Liver (tissue), 9 donors: Measurements from ENCODE around the gene AGAP5. TPM values are rescaled to one million over a fixed set of nuclear protein-coding genes. Genes with fewer than 3 reads are reported as not detected.
"Not testable (repeated sequence)": the region's sequence is repeated elsewhere in the genome, so short reads cannot be mapped to it uniquely, and the experiment has no call there.

Source experiments
- DNase-seq: peaks from one replicate; pipeline ENCODE4 v3.0.0-alpha.2; 2017; ENCODE audit warnings: low spot score
- H3K27ac ChIP-seq, 2 donors: one replicate each; pipeline ENCODE4 v1.7.0; 2013; ENCODE audit warnings: inconsistent platforms in 2 of 2, low read length in 2 of 2, control low read depth in 1 of 2, low read depth in 1 of 2, mild to moderate bottlenecking in 1 of 2
- H3K27me3 ChIP-seq, 4 donors: one replicate each; pipeline versions ENCODE4 v1.6.1 to v1.7.0; 2013; ENCODE audit warnings: low read length in 3 of 4, inconsistent platforms in 1 of 4, mild to moderate bottlenecking in 1 of 4, moderate library complexity in 1 of 4; ENCODE audit not compliant: control insufficient read depth in 4 of 4, insufficient read depth in 4 of 4
- H3K36me3 ChIP-seq, 4 donors: one replicate each; pipeline versions ENCODE4 v1.6.1 to v1.7.0; 2013; ENCODE audit warnings: low read length in 3 of 4, mild to moderate bottlenecking in 3 of 4, low read depth in 1 of 4, moderate library complexity in 1 of 4; ENCODE audit not compliant: control insufficient read depth in 4 of 4, insufficient read depth in 3 of 4
- H3K4me1 ChIP-seq, 4 donors: one replicate each; pipeline versions ENCODE4 v1.6.1 to v1.7.0; 2013; ENCODE audit warnings: low read length in 3 of 4, mild to moderate bottlenecking in 3 of 4, moderate library complexity in 1 of 4; ENCODE audit not compliant: control insufficient read depth in 4 of 4, insufficient read depth in 4 of 4
- H3K4me3 ChIP-seq, 3 donors: one replicate each; pipeline versions ENCODE4 v1.6.1 to v1.7.0; 2013; ENCODE audit warnings: low read length in 3 of 3, control low read depth in 1 of 3, low read depth in 1 of 3, mild to moderate bottlenecking in 1 of 3
- H3K9ac ChIP-seq, 2 donors: one replicate each; pipeline ENCODE4 v1.7.0; 2013; ENCODE audit warnings: low read length in 2 of 2, mild to moderate bottlenecking in 2 of 2, moderate library complexity in 2 of 2, control low read depth in 1 of 2, low read depth in 1 of 2
- H3K9me3 ChIP-seq, 4 donors: one replicate each; pipeline versions ENCODE4 v1.6.1 to v1.7.0; 2013; ENCODE audit warnings: low read length in 3 of 4; ENCODE audit not compliant: control insufficient read depth in 4 of 4
- WGBS: extraction: QIAGEN DNeasy Blood & Tissue Kit; methylation state at CpG from one replicate; pipeline ENCODE4 v1.1.7; 2013; 5-methylcytosine and 5-hydroxymethylcytosine counted together
- polyA plus RNA-seq, 2 donors: library from polyadenylated mRNA; stranded (reverse) in 1 of 2; unstranded in 1 of 2; fragments of 200-250 nt in 1 of 2; fragments of >200 nt in 1 of 2; fragmentation: Nextera tagmentation in 1 of 2; extraction: Ambion mirVana in 1 of 2; gene quantifications; one replicate each; pipeline versions ENCODE4 v1.2.1 to v1.2.3, GENCODE V29; 2013 to 2015
- total RNA-seq, 2 donors: library from RNA; depleted of rRNA; stranded (reverse); fragments of >200 nt; gene quantifications; one replicate each; pipeline ENCODE4 v1.2.3, GENCODE V29; 2014
- donor health status: healthy.
- donor health status: healthy.
- donor health status: healthy.
- donor health status: healthy.
- donor health status: healthy.

The AGAP5 gene
- total and polyA plus RNA-seq, 4 donors, result 1.4 to 9.1 (median 2.5) TPM

DNA sequence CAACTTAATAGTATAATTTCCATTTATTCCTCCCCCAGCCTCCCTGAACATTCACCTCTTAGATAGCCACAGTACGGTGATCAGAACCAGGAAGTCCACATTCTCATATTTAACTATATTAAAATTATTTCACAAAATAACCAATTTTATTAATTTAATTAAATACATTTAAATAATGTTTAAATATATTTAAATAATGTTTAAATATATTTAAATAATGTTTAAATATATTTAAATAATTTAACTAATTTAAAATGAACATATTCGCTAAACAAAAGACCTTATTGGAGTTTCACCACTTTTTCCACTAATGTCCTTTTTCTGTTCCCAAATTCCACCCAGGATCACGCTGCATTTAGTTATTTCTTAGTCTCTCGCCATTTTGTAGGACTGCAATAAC, 29.5 kb downstream of the AGAP5 start:
- not testable (repeated sequence) for H3K4me1 ChIP-seq, H3K27me3 ChIP-seq, H3K9ac ChIP-seq, DNase-seq, H3K9me3 ChIP-seq, H3K27ac ChIP-seq, H3K36me3 ChIP-seq, H3K4me3 ChIP-seq
- WGBS, result 99% methylated on average over 3 of the region's 4 CpGs

DNA sequence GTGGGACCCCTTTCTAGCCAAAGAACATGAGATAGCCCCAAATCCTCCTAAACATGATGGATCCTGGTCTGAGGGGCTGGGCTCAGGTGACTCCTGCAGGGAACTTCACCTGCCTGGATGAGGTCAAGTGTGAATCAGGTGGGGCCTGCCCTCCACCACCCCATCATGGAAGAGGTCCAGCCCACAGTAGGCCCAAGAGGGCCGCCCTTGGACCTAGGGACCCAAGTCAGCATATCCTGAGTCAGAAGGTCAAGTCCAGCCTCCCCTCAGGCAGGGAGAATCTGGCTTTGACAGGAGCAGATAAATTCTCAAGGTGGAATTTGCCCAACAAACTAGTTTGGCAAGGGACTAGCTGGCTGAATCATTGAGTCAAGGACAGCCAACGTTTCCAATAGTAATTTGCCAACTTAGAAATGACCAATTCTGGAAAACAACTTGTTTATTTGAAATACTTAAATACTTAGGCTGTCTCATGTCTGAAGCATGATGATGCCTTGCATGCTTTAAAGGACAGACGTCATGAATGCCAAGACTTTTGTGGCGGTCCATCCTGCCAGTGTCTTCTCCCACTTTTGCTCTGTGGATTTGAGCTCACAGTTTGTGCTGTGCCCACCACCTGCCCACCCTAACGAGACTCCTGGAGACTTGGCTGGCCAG, 31.6 kb downstream of the AGAP5 start:
- H3K36me3 ChIP-seq, H3K9me3 ChIP-seq, H3K4me1 ChIP-seq, H3K27ac ChIP-seq, DNase-seq, H3K27me3 ChIP-seq, H3K9ac ChIP-seq, H3K4me3 ChIP-seq: not testable (repeated sequence)
- WGBS, result 70% methylated on average over 4 of the region's 5 CpGs

DNA sequence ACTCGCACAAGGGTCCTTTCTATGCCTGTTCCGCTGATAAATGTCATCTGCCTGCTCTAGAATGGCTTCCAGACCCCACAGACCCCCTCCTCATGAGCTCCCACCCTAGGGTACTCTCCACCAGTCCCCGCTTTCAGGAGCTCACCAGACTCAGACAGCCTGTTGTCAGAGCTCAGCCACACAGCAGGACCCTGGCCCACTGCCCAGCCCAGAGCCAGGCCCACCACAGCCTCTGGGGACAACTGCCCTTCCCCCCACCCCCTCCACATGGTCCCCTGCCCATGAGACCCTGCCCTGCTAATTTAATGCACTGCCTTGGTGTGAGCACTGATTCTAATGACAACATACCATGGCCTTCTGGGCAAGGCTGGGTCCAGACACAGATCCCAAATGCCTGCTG, 32.3 kb downstream of the AGAP5 start:
- not testable (repeated sequence) for H3K9ac ChIP-seq, H3K36me3 ChIP-seq, H3K4me1 ChIP-seq, H3K27ac ChIP-seq, H3K4me3 ChIP-seq, DNase-seq, H3K27me3 ChIP-seq, H3K9me3 ChIP-seq
- 95% methylated on average over 3 of the region's 3 CpGs for WGBS

DNA sequence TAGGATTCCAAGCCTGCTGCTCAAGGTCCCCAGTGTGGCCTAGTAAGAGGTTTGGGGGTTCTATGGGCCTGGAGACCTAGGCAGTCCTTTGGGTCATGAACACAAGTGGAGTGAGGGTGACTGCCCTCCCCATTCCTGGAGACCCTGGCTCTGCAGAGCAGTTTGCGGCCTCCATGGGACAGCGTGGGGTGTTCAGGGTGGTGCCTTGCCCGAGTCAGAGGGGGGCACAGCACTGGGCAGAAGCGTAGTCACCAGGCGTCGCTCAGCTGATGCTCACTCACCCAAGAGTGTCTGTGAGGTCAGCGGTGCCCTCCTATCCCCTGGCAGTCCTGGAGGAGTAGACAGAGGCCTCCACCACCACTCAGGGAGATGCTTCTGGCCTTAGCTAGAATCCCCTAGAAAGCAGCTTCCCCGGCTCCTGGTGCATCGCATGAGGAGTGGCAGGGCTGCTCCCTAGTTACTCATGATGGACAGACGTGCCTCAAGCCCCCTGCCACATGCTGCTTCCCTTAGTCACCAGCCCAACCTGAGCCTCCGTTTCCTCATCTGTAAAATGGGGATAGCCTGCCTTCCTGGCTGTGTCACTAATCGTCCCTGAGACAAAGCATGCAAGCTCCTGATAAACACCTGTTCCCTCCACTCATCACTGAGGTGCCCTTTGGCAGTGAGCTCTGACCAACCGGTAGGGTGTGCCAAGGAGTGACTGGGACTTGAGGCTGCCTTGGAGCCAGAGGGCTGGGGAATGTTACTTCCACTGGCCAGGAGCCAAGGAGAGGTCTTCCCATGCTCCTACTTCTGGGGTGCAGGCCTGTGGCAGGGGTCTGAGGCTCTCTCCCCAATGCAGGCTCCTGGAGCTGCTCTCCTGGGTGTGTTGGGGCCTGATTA, 33.5 kb downstream of the AGAP5 start:
- H3K27me3 ChIP-seq, DNase-seq, H3K27ac ChIP-seq, H3K4me1 ChIP-seq, H3K4me3 ChIP-seq, H3K36me3 ChIP-seq, H3K9me3 ChIP-seq, H3K9ac ChIP-seq: not testable (repeated sequence)
- WGBS, result 92% methylated on average over 13 of the region's 13 CpGs

DNA sequence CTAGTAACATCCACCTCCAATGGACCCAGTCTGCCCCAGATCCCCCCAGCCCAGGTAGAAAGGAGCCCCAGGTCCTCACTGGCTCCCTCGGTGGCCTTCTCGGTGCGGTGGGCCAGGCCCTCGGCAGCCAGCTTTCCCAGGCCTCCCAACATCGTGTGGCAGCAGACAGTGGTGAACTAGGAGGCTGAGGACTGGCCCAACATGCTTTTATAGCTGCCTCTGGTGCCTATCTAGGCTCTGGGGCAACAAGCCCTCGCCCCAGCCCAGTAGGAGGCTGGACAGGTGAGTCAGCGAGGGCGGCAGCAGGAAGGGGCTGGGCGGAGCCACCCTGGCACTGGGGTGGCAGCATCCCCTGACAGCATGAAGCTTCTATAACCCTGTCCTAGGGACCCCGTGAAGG, 34.3 kb downstream of the AGAP5 start:
- 83% methylated on average over 10 of the region's 10 CpGs for WGBS
- H3K27me3 ChIP-seq, result not testable (repeated sequence)

DNA sequence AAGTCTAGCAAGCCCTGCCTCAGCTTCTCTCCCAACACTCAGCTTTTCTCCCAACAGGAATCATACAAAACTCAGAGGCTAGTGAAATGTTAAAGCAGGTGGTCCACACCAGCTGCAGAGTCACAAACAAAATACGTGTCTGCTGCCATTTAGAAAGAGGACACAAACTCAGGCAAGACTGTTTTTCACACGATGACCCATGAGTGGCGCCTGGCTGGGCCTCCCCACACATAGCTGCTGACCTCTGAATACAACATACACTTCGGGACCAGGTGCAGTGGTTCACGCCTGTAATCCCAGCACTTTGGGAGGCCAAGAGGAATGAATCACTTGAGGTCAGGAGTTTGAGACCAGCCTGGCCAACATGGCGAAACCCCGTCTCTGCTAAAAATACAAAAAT, 35.2 kb downstream of the AGAP5 start:
- WGBS, result 88% methylated on average over 7 of the region's 7 CpGs
- not testable (repeated sequence) for H3K9me3 ChIP-seq, DNase-seq, H3K36me3 ChIP-seq, H3K9ac ChIP-seq, H3K27me3 ChIP-seq, H3K27ac ChIP-seq, H3K4me3 ChIP-seq, H3K4me1 ChIP-seq

More for the DNA sequence above, 34.3 kb downstream of the AGAP5 start:
- not testable (repeated sequence) for H3K4me3 ChIP-seq, DNase-seq, H3K36me3 ChIP-seq, H3K9ac ChIP-seq, H3K27ac ChIP-seq, H3K4me1 ChIP-seq, H3K9me3 ChIP-seq
